Aorta (tissue), 5 donors: ENCODE results near the gene MCCC2. TPM values are rescaled to one million over a fixed set of nuclear protein-coding genes. Genes with fewer than 3 reads are reported as not detected.
"Not testable (repeated sequence)": the region's sequence is repeated elsewhere in the genome, so short reads cannot be mapped to it uniquely, and the experiment has no call there.

Experiments
- ATAC-seq: fragments of 200-7000 bp; cut with Tn5 transposase; one replicate; pipeline ENCODE4 v1.9.1; 2022; ENCODE audit warnings: moderate library complexity; ENCODE audit not compliant: low FRiP score
- DNase-seq, 2 donors: peaks; one replicate each; pipeline ENCODE4 v3.0.0-alpha.2; 2020
- H3K27ac ChIP-seq, 2 donors: one replicate each; pipeline ENCODE4 v1.5.1; 2013; ENCODE audit warnings: low read length in 2 of 2, mild to moderate bottlenecking in 2 of 2, moderate library complexity in 2 of 2, control low read depth in 1 of 2, inconsistent platforms in 1 of 2, low read depth in 1 of 2
- H3K27me3 ChIP-seq, 2 donors: one replicate each; pipeline ENCODE4 v1.6.1; 2013; ENCODE audit warnings: control low read depth in 1 of 2, low read length in 1 of 2, mild to moderate bottlenecking in 1 of 2, moderate library complexity in 1 of 2; ENCODE audit not compliant: insufficient read depth in 2 of 2, control insufficient read depth in 1 of 2
- H3K36me3 ChIP-seq, 2 donors: one replicate each; pipeline ENCODE4 v1.6.1; 2013; ENCODE audit warnings: control low read depth in 1 of 2, low read length in 1 of 2, mild to moderate bottlenecking in 1 of 2; ENCODE audit not compliant: insufficient read depth in 2 of 2, control insufficient read depth in 1 of 2
- H3K4me1 ChIP-seq, 2 donors: one replicate each; pipeline ENCODE4 v1.6.1; 2013; ENCODE audit warnings: low read length in 2 of 2, control low read depth in 1 of 2, mild to moderate bottlenecking in 1 of 2, moderate library complexity in 1 of 2; ENCODE audit not compliant: insufficient read depth in 2 of 2, control insufficient read depth in 1 of 2
- H3K4me3 ChIP-seq, 2 donors: one replicate each; pipeline ENCODE4 v1.5.1; 2013; ENCODE audit warnings: low read length in 2 of 2, control low read depth in 1 of 2, mild to moderate bottlenecking in 1 of 2
- H3K9me3 ChIP-seq: one replicate; pipeline ENCODE4 v1.6.1; 2013; ENCODE audit warnings: mild to moderate bottlenecking, low read length; ENCODE audit not compliant: control insufficient read depth
- WGBS, 2 donors: extraction: QIAGEN DNeasy Blood & Tissue Kit; methylation state at CpG; one replicate each; pipeline ENCODE4 v1.1.7; 2013; 5-methylcytosine and 5-hydroxymethylcytosine counted together
- intact Hi-C, 2 donors: fragments of 100-400 bp; cut with DNase I; formaldehyde crosslinking; loops; one replicate each; pipeline versions ENCODE4 v1.14.2 to v1.15.0; 2022
- polyA plus RNA-seq, 2 donors: library from polyadenylated mRNA; stranded (reverse); fragments of 200-250 nt; gene quantifications; one replicate each; pipeline ENCODE4 v1.2.3, GENCODE V29; 2013
- total RNA-seq, 2 donors: library from RNA; stranded (reverse); fragmentation: NEBNext Ultra II Directional; extraction: Animal tissue kit (Norgen Biotek cat#: 25700); gene quantifications; one replicate each; pipeline ENCODE4 v1.2.1, GENCODE V29; 2021
- donor health status: healthy with polysubstance abuse.
- donor health status: Bipolar disorder and iron deficiency.
- donor health status: DM: no; HTN: no; CAD: no.
- donor health status: DM: no; HTN: no; CAD: no.
- donor health status: DM: yes; HTN: yes; CAD: no.

MCCC2 gene
- total and polyA plus RNA-seq, 4 donors: 17.4 to 27.4 (median 25.3) TPM

DNA sequence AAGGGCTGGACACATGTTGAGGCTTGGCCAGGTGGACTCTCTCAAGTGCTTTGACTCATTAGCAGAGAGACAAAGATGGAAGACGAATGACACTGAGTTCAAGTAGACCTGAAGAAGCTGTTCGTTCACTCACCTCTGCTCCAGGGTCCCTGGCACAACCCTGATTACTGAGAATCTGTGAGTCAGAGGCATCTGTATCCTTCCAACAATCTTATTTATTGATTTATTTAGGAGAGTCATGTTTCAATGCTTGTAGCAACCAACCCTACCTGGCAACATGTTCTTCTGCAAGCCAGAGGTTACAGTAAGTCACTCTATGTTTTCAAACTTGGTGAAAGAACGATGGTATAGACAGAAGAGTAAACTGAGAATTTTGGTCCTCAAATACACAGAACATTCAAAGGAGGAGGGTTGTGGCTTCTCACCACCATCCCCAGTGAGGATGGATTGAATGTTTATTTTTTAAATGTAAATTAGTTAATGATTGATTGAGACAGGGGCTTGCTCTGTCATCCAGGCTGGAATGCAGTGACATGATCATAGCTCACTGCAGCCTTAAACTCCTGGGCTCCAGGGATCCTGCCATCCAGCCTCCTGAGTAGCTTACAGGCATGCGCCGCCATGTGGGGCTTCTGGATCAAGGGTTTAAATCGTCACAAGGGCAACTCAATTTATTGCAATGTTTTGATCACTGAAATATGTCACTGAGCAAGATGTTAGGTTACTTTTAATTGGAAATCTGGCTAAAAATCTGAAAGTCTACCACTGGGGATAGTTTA, 76.2 kb downstream of the MCCC2 start:
- WGBS, 2 donors: 69 to 85% methylated on average over 6 of the region's 6 CpGs

DNA sequence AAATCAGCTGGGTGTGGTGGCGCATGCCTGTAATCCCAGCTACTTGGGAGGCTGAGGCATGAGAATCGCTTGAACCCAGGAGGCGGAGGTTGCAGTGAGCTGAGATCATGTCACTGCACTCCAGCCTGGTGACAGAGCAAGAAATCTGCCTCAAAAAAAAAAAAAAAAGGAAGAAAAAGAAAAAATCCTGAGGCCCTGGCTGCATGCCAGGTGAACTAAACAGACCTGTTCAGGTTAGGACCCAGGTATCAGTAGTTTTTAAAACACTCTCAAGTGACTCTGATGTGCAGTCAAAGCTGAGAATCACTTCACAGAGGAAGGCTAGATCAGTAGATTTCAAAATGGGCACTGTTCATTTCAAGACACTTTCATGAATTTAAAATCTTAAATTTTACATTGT, 77.5 kb downstream of the MCCC2 start:
- H3K36me3 ChIP-seq, H3K4me1 ChIP-seq, intact Hi-C loops, H3K27ac ChIP-seq, H3K27me3 ChIP-seq, DNase-seq, H3K4me3 ChIP-seq, H3K9me3 ChIP-seq, ATAC-seq: not testable (repeated sequence)
- WGBS, 2 donors: 98 to 100% methylated on average over 3 of the region's 3 CpGs

More for the DNA sequence above, 76.2 kb downstream of the MCCC2 start:
- Histone ChIP-seq H3K27me3 (no peaks in the 10 kb centered on the region), H3K9me3 (no peaks in the 10 kb centered on the region), H3K27ac (no peak overlapping the region), H3K36me3 (no peaks in the 10 kb centered on the region), H3K4me3 (no peak overlapping the region), H3K4me1 (peaks cover 0 to 2% of the 10 kb centered on the region in 2 donors)
- no peak for DNase-seq
- no peak for ATAC-seq
- intact Hi-C loops: no loop called here

DNA sequence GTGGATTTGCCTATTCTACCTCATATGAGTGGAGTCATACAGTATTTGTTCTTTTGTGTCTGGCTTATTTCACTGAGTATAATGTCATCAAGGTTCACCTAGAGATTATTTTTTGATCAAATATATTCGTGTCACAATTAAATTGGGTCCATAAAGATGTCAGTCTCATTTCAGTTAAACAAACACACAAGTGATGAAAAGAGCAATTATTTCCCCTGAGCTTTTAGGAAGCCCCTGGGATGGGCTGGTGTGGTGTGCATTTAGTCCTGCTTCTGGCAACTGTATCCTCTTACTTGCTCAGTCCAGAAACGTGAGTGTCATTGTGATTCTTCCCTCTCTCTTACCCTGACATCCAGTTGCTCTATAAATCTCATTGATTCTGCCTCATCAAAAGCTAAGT, 79.2 kb downstream of the MCCC2 start:
- no peak for ATAC-seq
- 35 to 53% methylated on average over 2 of the region's 2 CpGs for WGBS, 2 donors
- no peak overlapping the region for H3K27ac ChIP-seq
- no peaks in the 10 kb centered on the region for H3K9me3 ChIP-seq
- no peaks in the 10 kb centered on the region for H3K36me3 ChIP-seq
- DNase-seq: no peak
- H3K4me1 ChIP-seq: no peaks in the 10 kb centered on the region
- H3K4me3 ChIP-seq: no peak overlapping the region
- intact Hi-C loops: no loop called here
- H3K27me3 ChIP-seq: no peaks in the 10 kb centered on the region

DNA sequence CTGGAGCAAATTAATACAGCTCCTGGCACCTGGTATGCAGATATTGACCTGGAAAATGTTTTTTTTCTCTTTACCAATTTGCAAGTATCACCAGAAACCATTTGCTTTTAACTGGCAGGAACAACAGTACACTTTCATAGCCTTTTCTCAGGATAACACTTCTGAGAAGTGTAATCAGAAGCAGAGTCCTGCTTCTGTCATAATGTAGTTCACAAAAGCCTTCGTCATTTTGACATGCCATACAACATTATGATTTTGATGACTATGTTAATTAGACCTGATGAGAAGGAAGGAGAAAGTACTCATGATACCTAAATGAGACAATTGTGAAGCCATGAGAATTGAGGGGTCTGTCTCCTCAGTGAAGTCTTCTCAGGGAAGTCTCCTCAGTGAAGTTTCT, 90.8 kb downstream of the MCCC2 start:
- DNase-seq: no peak
- no peak for ATAC-seq
- intact Hi-C loops: no loop called here

DNA sequence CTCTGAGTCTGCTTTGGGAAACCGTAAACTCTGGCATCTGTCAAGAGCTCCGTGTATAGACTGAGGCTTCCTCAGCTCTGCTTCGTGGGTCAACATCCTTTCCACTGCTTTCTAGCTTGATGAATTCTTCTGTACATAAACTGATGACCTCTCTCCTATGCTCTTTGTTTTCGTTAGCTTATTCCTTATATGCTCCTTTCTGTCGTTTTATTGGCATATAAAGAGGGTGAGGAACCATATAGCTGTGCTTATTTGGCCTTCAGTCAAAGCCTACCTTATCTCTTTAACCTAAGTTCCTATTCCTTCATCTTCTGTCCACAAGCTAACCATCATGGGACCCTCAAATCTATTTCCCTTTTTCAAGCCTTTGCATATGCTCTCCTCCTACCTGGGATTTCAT, 92.6 kb downstream of the MCCC2 start:
- H3K4me3 ChIP-seq: no peak overlapping the region
- H3K9me3 ChIP-seq: no peaks in the 10 kb centered on the region
- no peaks in the 10 kb centered on the region for H3K27me3 ChIP-seq
- WGBS, 2 donors: 37 to 61% methylated on average over 5 of the region's 5 CpGs
- no peaks in the 10 kb centered on the region for H3K4me1 ChIP-seq
- intact Hi-C loops: no loop called here
- no peak overlapping the region for H3K27ac ChIP-seq
- H3K36me3 ChIP-seq: no peaks in the 10 kb centered on the region
- ATAC-seq (no peak), DNase-seq (no peak)

More for the DNA sequence above, 90.8 kb downstream of the MCCC2 start:
- Histone ChIP-seq H3K27ac (no peak overlapping the region), H3K9me3 (no peaks in the 10 kb centered on the region), H3K4me3 (no peak overlapping the region), H3K27me3 (no peaks in the 10 kb centered on the region), H3K4me1 (no peaks in the 10 kb centered on the region), H3K36me3 (no peaks in the 10 kb centered on the region)
- 85 to 91% methylated on average over 1 of the region's 1 CpG for WGBS, 2 donors

DNA sequence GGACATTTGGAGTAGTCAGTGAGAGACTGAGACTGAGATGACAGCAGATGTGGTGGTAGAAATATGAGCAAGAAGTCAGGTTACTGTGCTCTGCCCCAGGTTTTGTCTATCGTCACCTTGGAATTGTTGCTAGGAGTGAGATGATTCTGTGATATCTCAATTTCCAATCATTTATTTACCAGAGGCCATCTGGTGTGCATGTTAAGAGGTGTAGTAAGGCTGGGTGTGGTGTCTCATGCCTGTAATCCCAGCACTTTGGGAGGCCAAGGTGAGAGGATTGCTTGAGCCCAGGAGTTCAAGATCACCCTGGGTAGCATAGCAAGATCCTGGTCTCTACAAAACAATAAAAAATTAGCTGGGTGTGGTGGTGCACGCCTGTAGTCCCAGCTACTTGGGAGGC, 93.4 kb downstream of the MCCC2 start:
- 89 to 94% methylated on average over 2 of the region's 2 CpGs for whole genome bisulfite sequencing, 2 donors
- H3K27ac ChIP-seq: no peak overlapping the region
- no peak overlapping the region for H3K4me3 ChIP-seq
- ATAC-seq (no peak), DNase-seq (no peak)
- no peaks in the 10 kb centered on the region for H3K9me3 ChIP-seq
- H3K4me1 ChIP-seq: no peaks in the 10 kb centered on the region
- H3K27me3 ChIP-seq: no peaks in the 10 kb centered on the region
- no peaks in the 10 kb centered on the region for H3K36me3 ChIP-seq
- intact Hi-C loops: no loop called here

DNA sequence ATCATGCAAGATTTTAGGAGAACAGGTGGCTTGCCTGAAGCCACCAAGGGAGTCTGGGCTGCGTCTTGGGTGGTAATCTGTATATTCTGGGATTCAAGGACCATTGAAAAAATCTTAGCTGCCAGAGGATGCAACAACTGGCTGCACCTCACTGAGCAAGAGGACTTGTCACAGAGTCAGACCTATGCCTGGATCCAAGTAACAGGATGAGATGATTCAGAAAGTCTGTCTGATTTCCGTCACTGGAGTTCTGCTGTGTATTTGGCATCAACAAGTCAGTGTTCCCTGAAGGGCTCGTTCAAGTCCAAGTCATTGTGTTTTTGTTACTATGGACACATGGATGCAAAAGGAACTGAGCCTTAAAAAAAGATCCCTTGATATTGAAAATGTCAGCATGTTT, 94.2 kb downstream of the MCCC2 start:
- Histone ChIP-seq H3K4me3 (no peak overlapping the region), H3K9me3 (no peaks in the 10 kb centered on the region), H3K36me3 (no peaks in the 10 kb centered on the region), H3K27me3 (no peaks in the 10 kb centered on the region), H3K4me1 (no peaks in the 10 kb centered on the region), H3K27ac (no peak overlapping the region)
- WGBS, 2 donors: 31 to 37% methylated on average over 3 of the region's 3 CpGs
- no peak for DNase-seq
- no peak for ATAC-seq
- intact Hi-C loops: no loop called here

DNA sequence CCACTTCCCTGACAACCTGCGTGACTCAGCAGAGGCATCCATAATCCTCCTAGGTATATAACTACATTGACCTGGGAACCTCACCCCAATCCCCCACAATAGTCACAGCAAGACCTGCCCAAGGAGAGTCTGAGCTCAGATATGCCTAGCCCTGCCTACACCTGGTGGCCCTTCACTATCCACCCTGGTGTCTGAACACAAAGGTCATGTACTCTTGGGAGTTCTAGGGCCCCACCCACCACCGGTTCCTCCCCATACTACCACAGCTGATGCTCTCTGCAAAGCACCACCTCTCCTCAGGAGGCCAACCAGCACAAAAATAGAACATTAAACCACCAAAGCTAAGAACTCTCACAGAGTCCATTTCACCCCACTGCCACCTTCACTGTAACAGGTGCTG, 97.2 kb downstream of the MCCC2 start:
- Histone ChIP-seq H3K27ac (no peak overlapping the region), H3K36me3 (no peaks in the 10 kb centered on the region), H3K4me1 (no peaks in the 10 kb centered on the region), H3K4me3 (no peak overlapping the region), H3K27me3 (no peaks in the 10 kb centered on the region), H3K9me3 (no peaks in the 10 kb centered on the region)
- DNase-seq (no peak), ATAC-seq (no peak)
- intact Hi-C loops: no loop called here
- 84 to 91% methylated on average over 2 of the region's 2 CpGs for WGBS, 2 donors

DNA sequence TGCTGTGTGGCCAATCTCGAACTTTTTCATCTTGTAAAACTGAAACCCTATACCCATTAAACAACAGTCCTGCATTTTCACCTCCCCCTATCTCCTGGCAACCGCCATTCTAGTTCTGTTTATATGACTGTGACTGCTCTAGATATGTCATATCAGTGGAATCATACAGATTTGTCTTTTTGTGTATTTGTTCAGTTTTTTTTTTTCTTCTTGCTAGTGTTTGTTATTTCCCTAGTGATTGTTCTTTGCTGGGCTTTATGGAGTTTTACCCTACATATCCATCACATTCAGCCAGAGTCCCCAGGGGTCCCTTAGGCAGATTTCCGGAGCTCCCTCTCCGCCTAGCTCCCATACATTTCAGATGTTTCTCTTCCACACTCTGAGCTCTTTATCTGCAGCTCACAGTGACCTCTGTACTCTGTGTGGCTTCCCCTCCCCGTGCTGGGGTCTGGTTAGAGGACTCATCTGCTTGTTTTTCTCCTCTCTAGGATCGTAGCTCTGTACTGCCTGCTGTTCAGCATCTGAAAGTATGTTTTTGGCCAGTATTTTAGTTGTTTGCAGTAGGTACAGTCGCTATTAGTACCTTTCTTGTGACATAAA, 106.8 kb downstream of the MCCC2 start:
- Histone ChIP-seq H3K27me3 (peaks cover 0 to 1% of the 10 kb centered on the region in 2 donors), H3K27ac (no peak overlapping the region), H3K9me3 (no peaks in the 10 kb centered on the region), H3K36me3 (no peaks in the 10 kb centered on the region), H3K4me1 (no peaks in the 10 kb centered on the region), H3K4me3 (no peak overlapping the region)
- ATAC-seq: no peak
- no peak for DNase-seq
- intact Hi-C loops: no loop called here
- WGBS, 2 donors: 7 to 16% methylated on average over 7 of the region's 7 CpGs
